NCI-H2107 treated with DMSO at 0.1 percent for 48 hours (cell line): ENCODE data around the gene CDKL5.
A peak's percentile ranks its signal among the peaks of the same experiment; 100 is the strongest.
"Not testable (repeated sequence)": the region's sequence is repeated elsewhere in the genome, so short reads cannot be mapped to it uniquely, and the experiment has no call there.

ENCODE experiments used
- DNase-seq: peaks from one replicate; lab custom pipeline; 2025; ENCODE audit not compliant: unreplicated experiment; lab: John Stamatoyannopoulos, UW

Gene CDKL5

GRCh38 chrX:18425199-18426003 lies at the start of gene CDKL5:
TSS of gene CDKL5 (plus strand) at chrX:18425608. CDS start at chrX:18507097, 81,489 bp downstream.
- peak; percentile 95 for DNase-seq

GRCh38 chrX:18377796-18378195 lies 47.6 kb upstream of the CDKL5 start:
- DNase-seq: peak; percentile 85

GRCh38 chrX:18389966-18390365 lies 35.4 kb upstream of the CDKL5 start:
- DNase-seq: no peak

- DNase-seq: peak; percentile 57
Observed at GRCh38 chrX:18390941-18391538, 34.4 kb upstream of the CDKL5 start.

- no peak for DNase-seq
Observed at GRCh38 chrX:18394477-18394876, 30.9 kb upstream of the CDKL5 start.

- no peak for DNase-seq
Observed at GRCh38 chrX:18401848-18402213, 23.6 kb upstream of the CDKL5 start.

GRCh38 chrX:18406531-18407266 lies 18.7 kb upstream of the CDKL5 start:
- DNase-seq: no peak

- no peak for DNase-seq
Observed at GRCh38 chrX:18410038-18410437, 15.4 kb upstream of the CDKL5 start.

- DNase-seq: no peak
Observed at GRCh38 chrX:18415386-18415785, 10.0 kb upstream of the CDKL5 start.

- DNase-seq: no peak
Observed at GRCh38 chrX:18422325-18422724, 3.1 kb upstream of the CDKL5 start.

- no peak for DNase-seq
Observed at GRCh38 chrX:18422886-18423285, 2.5 kb upstream of the CDKL5 start.

GRCh38 chrX:18424482-18425198 lies 768 bp upstream of the CDKL5 start:
- DNase-seq: peak; percentile 15

GRCh38 chrX:18426004-18426320 lies 554 bp downstream of the CDKL5 start:
- no peak for DNase-seq

- no peak for DNase-seq
Observed at GRCh38 chrX:18428006-18428405, 2.6 kb downstream of the CDKL5 start.

GRCh38 chrX:18433288-18433687 lies 7.9 kb downstream of the CDKL5 start:
- not testable (repeated sequence) for DNase-seq

- no peak for DNase-seq
Observed at GRCh38 chrX:18434896-18435295, 9.5 kb downstream of the CDKL5 start.

GRCh38 chrX:18436017-18436416 lies 10.6 kb downstream of the CDKL5 start:
- no peak for DNase-seq

GRCh38 chrX:18440835-18441234 lies 15.4 kb downstream of the CDKL5 start:
- DNase-seq: no peak

- DNase-seq: no peak
Observed at GRCh38 chrX:18441780-18442367, 16.5 kb downstream of the CDKL5 start.

- DNase-seq: no peak
Observed at GRCh38 chrX:18448416-18448815, 23.0 kb downstream of the CDKL5 start.

- no peak for DNase-seq
Observed at GRCh38 chrX:18449236-18449635, 23.8 kb downstream of the CDKL5 start.
